HCT116 (cell line): Measurements from ENCODE around the gene ZNF189. TPM values are rescaled to one million over a fixed set of nuclear protein-coding genes. Genes with fewer than 3 reads are reported as not detected.

Experiments used
- ATAC-seq: fragments of 200-7000 bp; cut with Tn5 transposase; 2 replicates; pipeline ENCODE4 v1.9.1; 2020; ENCODE audit warnings: mild to moderate bottlenecking, moderate library complexity
- BruUV-seq: library from RNA; stranded (reverse); fragments of 400-500 nt; replicated peaks from 2 replicates; lab custom pipeline; 2021; lab: Mats Ljungman, UMichigan
- CTCF ChIA-PET: fragments of 300-600 bp; sonication (Branson Sonifier 250); formaldehyde crosslinking; loops from one replicate; lab custom pipeline; 2021; ENCODE audit warnings: antibody characterized with exemption; lab: Charles Lee
- POLR2A ChIA-PET: fragments of 300-600, 350-600 bp; sonication (Branson Sonifier 250); formaldehyde crosslinking; loops from one replicate; lab custom pipeline; 2021; ENCODE audit warnings: antibody characterized with exemption; lab: Charles Lee
- RAD21 ChIA-PET, 2 experiments: fragments of 300-600 bp; sonication (Branson Sonifier 250); formaldehyde crosslinking; loops; one replicate each; lab custom pipeline; 2023; ENCODE audit warnings: low total read pairs in 2 of 2; ENCODE audit not compliant: uncharacterized antibody in 2 of 2, unreplicated experiment in 2 of 2, low non-redundant PET in 1 of 2; lab: Charles Lee
- DNase-seq: peaks from one replicate; pipeline ENCODE4 v3.0.0-alpha.2; 2010; ENCODE audit warnings: low read depth, low spot score
- H2AFZ ChIP-seq: fragments of 200-600 bp; shearing (Covaris generic), sonication (generic); 2 replicates; pipeline ENCODE4 v1.6.1; 2017; ENCODE audit warnings: low read depth, mixed run types, mixed read lengths, antibody characterized with exemption, low read length; ENCODE audit not compliant: poor library complexity, severe bottlenecking
- H3K27ac ChIP-seq: 2 replicates; pipeline ENCODE4 v1.5.1; 2012; ENCODE audit warnings: low read depth, low read length
- H3K27me3 ChIP-seq: fragments of 200-600 bp; sonication (generic); 2 replicates; pipeline ENCODE4 v1.6.1; 2016; ENCODE audit warnings: mixed run types, low read length, mixed read lengths; ENCODE audit not compliant: insufficient read depth
- H3K36me3 ChIP-seq, 2 experiments: fragments of 200-500 bp in 1 of 2; fragments of 200-600 bp in 1 of 2; sonication (Bioruptor generic) in 1 of 2; sonication (generic) in 1 of 2; 2 replicates each; pipeline versions ENCODE4 v1.5.1 to v1.6.1; 2014 to 2016; ENCODE audit warnings: low read length in 2 of 2, inconsistent platforms in 1 of 2, mixed read lengths in 1 of 2, mixed run types in 1 of 2; ENCODE audit not compliant: insufficient read depth in 2 of 2, control insufficient read depth in 1 of 2
- H3K4me1 ChIP-seq, 2 experiments: fragments of 200-600 bp in 1 of 2; sonication (generic) in 1 of 2; 2 replicates each; pipeline versions ENCODE4 v1.5.1 to v1.6.1; 2012 to 2017; ENCODE audit warnings: low read length in 2 of 2, inconsistent platforms in 1 of 2, mild to moderate bottlenecking in 1 of 2, mixed read lengths in 1 of 2, mixed run types in 1 of 2, moderate library complexity in 1 of 2; ENCODE audit not compliant: insufficient read depth in 2 of 2, control insufficient read depth in 1 of 2
- H3K4me2 ChIP-seq: fragments of 200-600 bp; sonication (generic); 2 replicates; pipeline ENCODE4 v1.6.1; 2017; ENCODE audit warnings: mixed run types, low read length, mixed read lengths
- H3K4me3 ChIP-seq, 2 experiments: fragments of 200-600 bp in 1 of 2; sonication (generic) in 1 of 2; replicated peaks in 1 of 2; 2 replicates each; pipeline ENCODE4 v1.5.1; 2011 to 2016; ENCODE audit warnings: low read length in 2 of 2, control low read depth in 1 of 2, low read depth in 1 of 2, mild to moderate bottlenecking in 1 of 2, mixed read lengths in 1 of 2, mixed run types in 1 of 2
- H3K79me2 ChIP-seq: fragments of 200-600 bp; sonication (generic); 2 replicates; pipeline ENCODE4 v1.6.1; 2017; ENCODE audit warnings: mild to moderate bottlenecking, mixed run types, low read length, moderate library complexity, mixed read lengths; ENCODE audit not compliant: insufficient read depth
- H3K9ac ChIP-seq: fragments of 200-600 bp; sonication (generic); 2 replicates; pipeline ENCODE4 v1.6.1; 2016; ENCODE audit warnings: low read length, mixed read lengths
- H3K9me2 ChIP-seq: fragments of 200-600 bp; sonication (generic), shearing (Covaris generic); 2 replicates; pipeline ENCODE4 v1.6.1; 2017; ENCODE audit warnings: mixed run types, mild to moderate bottlenecking, moderate library complexity; ENCODE audit not compliant: insufficient read depth
- H3K9me3 ChIP-seq, 2 experiments: fragments of 200-500 bp in 1 of 2; fragments of 200-600 bp in 1 of 2; sonication (Bioruptor generic) in 1 of 2; sonication (generic) in 1 of 2; 2 replicates each; pipeline ENCODE4 v1.6.1; 2014 to 2017; ENCODE audit warnings: low read length in 2 of 2, mixed read lengths in 2 of 2, inconsistent platforms in 1 of 2, low read depth in 1 of 2, mild to moderate bottlenecking in 1 of 2, mixed run types in 1 of 2, moderate library complexity in 1 of 2; ENCODE audit not compliant: control insufficient read depth in 1 of 2, insufficient read depth in 1 of 2
- H4K20me1 ChIP-seq: fragments of 200-600 bp; sonication (generic), shearing (Covaris generic); 2 replicates; pipeline ENCODE4 v1.6.1; 2017; ENCODE audit warnings: mixed run types, mild to moderate bottlenecking, moderate library complexity; ENCODE audit not compliant: insufficient read depth
- CEBPB ChIP-seq: IDR thresholded peaks from 2 replicates; pipeline ENCODE4 v1.6.1; 2012; ENCODE audit warnings: low read depth
- ELF1 ChIP-seq: IDR thresholded peaks from 2 replicates; pipeline ENCODE4 v1.6.1; 2012; ENCODE audit warnings: low read depth, borderline replicate concordance
- EZH2 ChIP-seq: fragments of 200-600 bp; sonication (generic); IDR thresholded peaks from 2 replicates; pipeline ENCODE4 v1.6.1; 2017; ENCODE audit warnings: antibody characterized with exemption, mixed run types
- EZH2phosphoT487 ChIP-seq: fragments of 200-600 bp; IDR thresholded peaks from 2 replicates; pipeline ENCODE4 v1.6.1; 2018; ENCODE audit warnings: antibody characterized with exemption, borderline replicate concordance
- POLR2AphosphoS5 ChIP-seq: IDR thresholded peaks from 2 replicates; pipeline ENCODE4 v1.6.1; 2011; ENCODE audit warnings: mild to moderate bottlenecking, low read depth, low read length, moderate library complexity
- YY1 ChIP-seq: IDR thresholded peaks from 2 replicates; pipeline ENCODE4 v1.6.1; 2011; ENCODE audit warnings: low read length, low read depth, moderate library complexity, mild to moderate bottlenecking; ENCODE audit not compliant: insufficient replicate concordance; ENCODE audit errors: extremely low read depth
- intact Hi-C: fragments of 100-400 bp; cut with micrococcal nuclease; formaldehyde crosslinking; loops from 2 replicates; pipeline ENCODE4 v1.10.0; 2022
- total RNA-seq: library from RNA; stranded (reverse); gene quantifications from one replicate; pipeline ENCODE4 v1.2.1, GENCODE V29; 2021; ENCODE audit not compliant: unreplicated experiment
- TF ChIP-seq, protein P1 (sequence below): IDR thresholded peaks from 2 replicates; pipeline ENCODE4 v1.6.1; 2012; ENCODE audit warnings: low read depth

ZNF189 gene
- total RNA-seq, 1 experiment from 2014 or later = 10.6 TPM

DNA sequence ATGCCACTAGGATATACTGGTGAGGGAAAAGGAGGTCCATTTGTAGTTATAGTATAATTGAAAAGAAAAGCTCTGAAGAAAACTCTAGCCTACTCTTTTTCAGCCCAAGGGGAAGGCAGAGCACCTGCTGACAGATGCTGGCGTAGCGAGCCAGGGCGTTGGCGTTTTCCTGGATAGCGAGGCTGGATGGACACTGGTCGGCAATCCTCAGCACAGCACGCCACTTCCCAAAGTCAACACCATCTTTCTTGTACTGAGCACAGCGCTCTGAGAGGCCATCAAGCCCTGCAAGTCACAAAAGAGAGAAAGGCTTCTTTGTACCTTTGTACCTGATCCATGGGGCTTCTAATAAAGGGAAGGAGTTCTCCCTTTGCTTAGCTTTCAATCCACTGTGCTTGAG is 28.7 kb downstream of the ZNF189 start (continued):
- TF ChIP-seq, protein P1, sequence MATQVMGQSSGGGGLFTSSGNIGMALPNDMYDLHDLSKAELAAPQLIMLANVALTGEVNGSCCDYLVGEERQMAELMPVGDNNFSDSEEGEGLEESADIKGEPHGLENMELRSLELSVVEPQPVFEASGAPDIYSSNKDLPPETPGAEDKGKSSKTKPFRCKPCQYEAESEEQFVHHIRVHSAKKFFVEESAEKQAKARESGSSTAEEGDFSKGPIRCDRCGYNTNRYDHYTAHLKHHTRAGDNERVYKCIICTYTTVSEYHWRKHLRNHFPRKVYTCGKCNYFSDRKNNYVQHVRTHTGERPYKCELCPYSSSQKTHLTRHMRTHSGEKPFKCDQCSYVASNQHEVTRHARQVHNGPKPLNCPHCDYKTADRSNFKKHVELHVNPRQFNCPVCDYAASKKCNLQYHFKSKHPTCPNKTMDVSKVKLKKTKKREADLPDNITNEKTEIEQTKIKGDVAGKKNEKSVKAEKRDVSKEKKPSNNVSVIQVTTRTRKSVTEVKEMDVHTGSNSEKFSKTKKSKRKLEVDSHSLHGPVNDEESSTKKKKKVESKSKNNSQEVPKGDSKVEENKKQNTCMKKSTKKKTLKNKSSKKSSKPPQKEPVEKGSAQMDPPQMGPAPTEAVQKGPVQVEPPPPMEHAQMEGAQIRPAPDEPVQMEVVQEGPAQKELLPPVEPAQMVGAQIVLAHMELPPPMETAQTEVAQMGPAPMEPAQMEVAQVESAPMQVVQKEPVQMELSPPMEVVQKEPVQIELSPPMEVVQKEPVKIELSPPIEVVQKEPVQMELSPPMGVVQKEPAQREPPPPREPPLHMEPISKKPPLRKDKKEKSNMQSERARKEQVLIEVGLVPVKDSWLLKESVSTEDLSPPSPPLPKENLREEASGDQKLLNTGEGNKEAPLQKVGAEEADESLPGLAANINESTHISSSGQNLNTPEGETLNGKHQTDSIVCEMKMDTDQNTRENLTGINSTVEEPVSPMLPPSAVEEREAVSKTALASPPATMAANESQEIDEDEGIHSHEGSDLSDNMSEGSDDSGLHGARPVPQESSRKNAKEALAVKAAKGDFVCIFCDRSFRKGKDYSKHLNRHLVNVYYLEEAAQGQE = no peak
- TF ChIP-seq EZH2 (no peak), YY1 (no peak), CEBPB (no peak), ELF1 (no peak)

DNA sequence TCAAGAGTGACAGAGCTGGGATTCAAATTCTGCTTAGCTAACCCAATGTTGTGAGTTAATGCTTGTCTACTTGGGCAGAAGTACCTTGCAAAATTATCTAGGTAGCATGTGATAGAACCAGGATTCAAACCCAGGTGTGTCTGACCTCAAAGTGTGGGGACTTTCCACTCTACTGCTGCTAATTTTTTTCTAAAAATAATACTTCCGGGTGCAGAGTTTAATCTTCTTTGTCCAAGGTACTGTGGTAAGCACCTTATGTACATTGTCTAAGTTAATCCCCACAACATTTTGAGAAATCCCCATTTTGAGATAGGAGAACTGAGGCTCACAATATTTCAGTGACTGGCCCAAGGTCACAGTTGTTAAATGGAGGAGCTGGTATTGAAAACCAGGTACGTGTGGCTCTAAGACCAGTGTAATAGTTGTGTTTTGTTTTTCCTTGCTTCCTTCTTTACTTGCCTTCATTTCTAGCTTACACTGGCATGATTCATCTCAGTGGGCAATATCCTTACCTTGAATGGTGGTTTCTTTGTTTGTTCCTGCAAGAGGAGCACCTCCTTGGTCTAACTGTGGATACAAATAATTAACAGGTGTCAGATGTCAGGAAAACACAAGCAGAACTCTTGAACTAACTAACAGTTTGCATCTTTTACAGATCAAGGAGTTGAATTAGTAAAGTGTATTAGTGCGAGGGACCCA is 29.5 kb downstream of the ZNF189 start:
- no peak overlapping the region for H3K4me3 ChIP-seq
- no peak overlapping the region for H3K4me2 ChIP-seq
- no peak overlapping the region for H2AFZ ChIP-seq
- DNase-seq (no peak), ATAC-seq (no peak)
- no peaks in the 10 kb centered on the region for H4K20me1 ChIP-seq
- H3K9me3 ChIP-seq = no peaks in the 10 kb centered on the region
- H3K36me3 ChIP-seq = no peaks in the 10 kb centered on the region
- no TSS peak for BruUV-seq
- no peak overlapping the region for H3K27ac ChIP-seq
- ChIA-PET POLR2A (no interaction called here), RAD21 (no interaction called here), CTCF (no interaction called here)
- H3K9ac ChIP-seq = no peak overlapping the region
- no peaks in the 10 kb centered on the region for H3K9me2 ChIP-seq
- H3K79me2 ChIP-seq = no peaks in the 10 kb centered on the region
- H3K4me1 ChIP-seq = no peaks in the 10 kb centered on the region
- TF ChIP-seq CEBPB (no peak), POLR2AphosphoS5 (no peak), EZH2phosphoT487 (no peak)
- intact Hi-C loops = no loop called here
- H3K27me3 ChIP-seq = peaks cover 14% of the 10 kb centered on the region
